ENCODE data around the gene RHOT2.

RHOT2 gene

DNA sequence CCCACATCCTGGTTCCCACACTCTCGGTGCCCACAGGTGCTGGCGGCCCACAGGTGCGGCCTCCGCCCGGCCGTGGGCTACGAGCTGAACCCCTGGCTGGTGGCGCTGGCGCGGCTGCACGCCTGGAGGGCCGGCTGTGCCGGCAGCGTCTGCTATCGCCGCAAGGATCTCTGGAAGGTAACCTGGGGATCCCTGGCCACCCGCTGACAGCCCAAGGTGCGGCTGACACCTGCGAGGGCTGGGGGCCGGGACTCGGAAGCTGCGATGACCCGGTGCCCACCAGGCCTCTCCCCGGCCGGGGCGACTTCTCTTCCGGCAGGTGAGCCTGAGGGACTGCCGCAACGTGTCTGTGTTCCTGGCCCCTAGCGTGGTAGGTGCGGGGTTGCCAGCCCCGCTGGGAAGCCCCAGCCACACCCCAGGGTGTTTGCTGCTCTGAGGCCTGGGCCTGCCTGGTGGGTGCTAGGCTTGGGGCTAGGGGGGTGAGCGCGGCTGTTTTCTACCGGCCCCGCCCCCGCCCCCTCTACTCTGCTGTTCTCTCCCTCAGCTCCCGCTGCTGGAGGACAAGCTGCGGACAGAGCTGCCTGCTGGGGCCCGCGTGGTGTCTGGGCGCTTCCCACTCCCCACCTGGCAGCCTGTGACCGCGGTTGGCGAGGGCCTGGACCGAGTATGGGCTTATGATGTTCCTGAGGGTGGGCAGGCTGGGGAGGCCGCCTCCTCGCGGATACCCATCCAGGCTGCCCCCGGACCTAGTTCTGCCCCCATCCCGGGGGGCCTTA lies 54.0 kb downstream of the RHOT2 start:
- DNase-seq (ENCODE audit: low read depth in 1 of 2, low spot score in 1 of 2), result no peak
- no peak for TF ChIP-seq JUND (IDR thresholded peaks at IDR 0.05; ENCODE audit: low read depth)
- in situ Hi-C loops (cut with HindIII; ENCODE audit: low pct_unique_long_range_greater_than_20kb, low sequenced_read_pairs), result loop anchor here (25.0 kb wide), 1 partner anchor 265 kb away; the partner anchor contains the start of gene SOX8

DNA sequence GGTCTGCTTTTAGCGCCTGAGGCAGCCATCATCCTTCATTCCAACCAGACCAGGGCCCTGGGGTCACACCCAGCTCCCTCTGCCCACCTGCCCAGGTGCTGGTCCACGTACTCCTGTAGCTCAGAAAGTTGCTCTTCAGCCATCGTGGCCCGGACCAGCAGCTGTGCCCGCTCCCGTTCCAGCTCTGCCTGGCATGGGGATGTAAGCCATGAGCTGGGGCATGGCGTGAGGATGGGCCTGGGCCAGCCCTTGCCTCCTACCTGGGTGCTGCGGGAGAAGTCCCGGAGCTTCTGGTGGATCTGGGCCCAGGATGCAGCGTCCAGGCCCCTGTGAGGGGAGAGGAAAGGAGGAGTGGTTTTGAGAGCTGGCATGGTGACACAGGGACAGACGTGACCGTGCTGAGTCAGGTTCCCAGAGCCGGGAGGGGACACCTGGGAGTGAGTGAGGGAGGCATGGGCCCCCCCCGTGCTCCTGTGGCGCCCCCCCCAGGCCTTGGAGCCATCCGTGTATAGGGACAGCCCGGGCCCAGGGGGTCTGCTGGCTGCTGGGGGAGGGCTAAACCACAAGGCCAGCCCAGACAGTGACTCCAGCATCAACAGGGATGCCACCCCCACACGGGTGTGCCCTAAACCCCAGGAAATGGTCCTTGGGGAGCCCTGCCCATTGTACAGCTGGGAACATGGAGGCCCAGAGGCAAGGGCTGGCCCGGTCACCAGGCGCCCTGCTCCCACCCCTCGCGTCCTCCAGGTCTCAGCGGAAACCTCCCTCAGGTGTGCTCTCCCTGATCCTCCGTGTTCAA lies 55.1 kb downstream of the RHOT2 start:
- no peak for DNase-seq (ENCODE audit: low read depth in 1 of 2, low spot score in 1 of 2)
- TF ChIP-seq JUND (IDR thresholded peaks at IDR 0.05; ENCODE audit: low read depth), result no peak
- in situ Hi-C loops (cut with HindIII; ENCODE audit: low pct_unique_long_range_greater_than_20kb, low sequenced_read_pairs), result loop anchor here (25.0 kb wide), 1 partner anchor 264 kb away; the partner anchor contains the start of gene SOX8

DNA sequence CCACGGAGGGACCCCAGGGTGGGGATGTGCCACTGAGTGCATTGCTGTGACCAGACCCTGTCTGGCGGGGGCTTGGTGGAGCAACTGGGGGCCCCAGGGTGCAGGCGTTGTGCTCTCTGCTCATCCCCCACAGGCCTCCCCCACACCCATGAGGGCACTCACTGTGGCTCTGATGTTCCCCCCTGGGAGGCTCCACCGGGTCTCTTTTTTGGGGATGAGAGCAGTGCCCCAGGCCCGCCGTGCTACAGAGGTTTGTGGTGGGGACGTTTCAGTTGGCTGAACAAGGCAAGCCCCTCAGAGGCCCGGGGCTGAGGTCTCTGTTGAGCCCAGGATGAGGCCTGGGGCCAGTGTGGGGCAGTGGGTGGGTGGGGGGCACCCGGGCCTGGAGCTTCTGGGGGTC lies 55.8 kb downstream of the RHOT2 start:
- no peak for DNase-seq (ENCODE audit: low read depth in 1 of 2, low spot score in 1 of 2)
- in situ Hi-C loops (cut with HindIII; ENCODE audit: low pct_unique_long_range_greater_than_20kb, low sequenced_read_pairs), result loop anchor here (25.0 kb wide), 1 partner anchor 264 kb away; the partner anchor contains the start of gene SOX8
- no peak for TF ChIP-seq JUND (IDR thresholded peaks at IDR 0.05; ENCODE audit: low read depth)
